Transverse colon (tissue), 3 donors: Measurements from ENCODE around the gene LHFPL6.

ENCODE experiments used
- POLR2A ChIP-seq: fragments of 450-650 bp; IDR thresholded peaks from one replicate; pipeline ENCODE4 v1.6.1; 2016; ENCODE audit warnings: antibody characterized with exemption, mild to moderate bottlenecking, moderate library complexity
- TF ChIP-seq, protein P1 (sequence below), 5 experiments: fragments of 200-600 bp in 3 of 5; fragments of 450-650 bp in 2 of 5; sonication (generic) in 3 of 5; IDR thresholded peaks; 1 replicate in 2 of 5; 2 replicates in 3 of 5; pipeline ENCODE4 v1.5.1; 2016 to 2017; ENCODE audit warnings: antibody characterized with exemption in 5 of 5, inconsistent platforms in 3 of 5, mild to moderate bottlenecking in 2 of 5, moderate library complexity in 1 of 5

DNA sequence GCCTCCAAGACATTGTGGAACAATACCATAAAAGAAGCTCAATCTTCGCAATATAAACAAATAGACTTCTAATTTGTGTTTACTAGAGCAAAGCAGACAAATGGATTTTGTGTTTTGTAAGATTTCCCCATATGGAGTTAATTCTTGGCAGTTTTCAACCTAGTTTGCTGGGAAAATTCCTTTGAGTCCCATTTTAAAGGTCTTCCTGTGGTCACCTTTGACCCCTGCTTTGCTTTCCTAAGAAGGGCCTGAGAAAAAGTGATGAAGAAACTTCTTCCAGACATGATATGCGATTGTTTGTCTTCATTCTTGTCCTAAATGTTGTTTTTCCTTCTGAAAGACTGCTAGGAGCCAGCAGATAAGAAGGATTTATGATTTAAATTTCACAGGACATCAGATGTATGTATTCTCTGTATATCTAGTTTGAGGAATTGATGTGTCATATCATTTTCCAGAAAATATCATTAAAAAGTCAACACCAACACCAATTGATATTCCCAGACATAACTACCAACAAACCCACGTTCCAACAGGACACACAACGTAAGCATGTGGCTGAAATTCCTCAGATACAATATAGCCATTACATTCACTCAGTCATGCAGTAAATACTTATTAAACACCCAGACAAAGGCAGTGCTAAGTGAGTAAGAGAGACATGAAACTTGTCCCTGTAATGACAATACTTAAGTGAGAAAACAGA is 276.4 kb downstream of the LHFPL6 start:
- TF ChIP-seq, protein P1, sequence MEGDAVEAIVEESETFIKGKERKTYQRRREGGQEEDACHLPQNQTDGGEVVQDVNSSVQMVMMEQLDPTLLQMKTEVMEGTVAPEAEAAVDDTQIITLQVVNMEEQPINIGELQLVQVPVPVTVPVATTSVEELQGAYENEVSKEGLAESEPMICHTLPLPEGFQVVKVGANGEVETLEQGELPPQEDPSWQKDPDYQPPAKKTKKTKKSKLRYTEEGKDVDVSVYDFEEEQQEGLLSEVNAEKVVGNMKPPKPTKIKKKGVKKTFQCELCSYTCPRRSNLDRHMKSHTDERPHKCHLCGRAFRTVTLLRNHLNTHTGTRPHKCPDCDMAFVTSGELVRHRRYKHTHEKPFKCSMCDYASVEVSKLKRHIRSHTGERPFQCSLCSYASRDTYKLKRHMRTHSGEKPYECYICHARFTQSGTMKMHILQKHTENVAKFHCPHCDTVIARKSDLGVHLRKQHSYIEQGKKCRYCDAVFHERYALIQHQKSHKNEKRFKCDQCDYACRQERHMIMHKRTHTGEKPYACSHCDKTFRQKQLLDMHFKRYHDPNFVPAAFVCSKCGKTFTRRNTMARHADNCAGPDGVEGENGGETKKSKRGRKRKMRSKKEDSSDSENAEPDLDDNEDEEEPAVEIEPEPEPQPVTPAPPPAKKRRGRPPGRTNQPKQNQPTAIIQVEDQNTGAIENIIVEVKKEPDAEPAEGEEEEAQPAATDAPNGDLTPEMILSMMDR (IDR thresholded peaks at IDR 0.05) = no peak
- TF ChIP-seq POLR2A = no peak
